ENCODE results near the gene PTGES3. TPM values are rescaled to one million over a fixed set of nuclear protein-coding genes. Genes with fewer than 3 reads are reported as not detected.

The PTGES3 gene
- total and polyA plus RNA-seq, 2 experiments from 2014 or later = 334 to 442 TPM

GRCh38 chr12:56644654-56645053 lies 43.4 kb downstream of the PTGES3 start (continued):
- TF ChIP-seq ZNF462 (CRISPR knock-in tag; IDR thresholded peaks at IDR 0.05) (no peak), REST (IDR thresholded peaks at IDR 0.05; ENCODE audit: unreplicated experiment) (no peak), EZH2phosphoT487 (IDR thresholded peaks at IDR 0.05; ENCODE audit: unreplicated experiment) (no peak), ZNF331 (CRISPR knock-in tag; IDR thresholded peaks at IDR 0.05; ENCODE audit: low read depth) (no peak), ZNF114 (CRISPR knock-in tag; IDR thresholded peaks at IDR 0.05) (no peak), STAT1 (IDR thresholded peaks at IDR 0.05; ENCODE audit: unreplicated experiment) (no peak)

GRCh38 chr12:56641219-56641618 lies 46.9 kb downstream of the PTGES3 start:
- ATAC-seq = no peak
- DNase-seq (ENCODE audit: low spot score) = no peak
- peaks cover 20% of the 10 kb centered on the region for H3K27me3 Mint-ChIP-seq (ENCODE audit: insufficient read depth, low read depth, poor library complexity)
- H3K4me3 Mint-ChIP-seq = no peak overlapping the region
- H4K20me1 ChIP-seq (replicated peaks; ENCODE audit: insufficient read depth) = peaks cover 24% of the 10 kb centered on the region
- H3K79me2 ChIP-seq (replicated peaks; ENCODE audit: insufficient read depth) = peaks cover 45% of the 10 kb centered on the region
- no peaks in the 10 kb centered on the region for H3K27me3 ChIP-seq (ENCODE audit: insufficient read depth)
- H3K4me1 Mint-ChIP-seq = peaks cover 31% of the 10 kb centered on the region
- H3K9me3 Mint-ChIP-seq = no peaks in the 10 kb centered on the region
- peaks cover 53% of the 10 kb centered on the region for H3F3A ChIP-seq (replicated peaks; ENCODE audit: low read depth)
- no peak overlapping the region for H2AFZ ChIP-seq
- H3K36me3 ChIP-seq (ENCODE audit: insufficient read depth) = peaks cover 68% of the 10 kb centered on the region
- H3K4me2 ChIP-seq = no peak overlapping the region
- H3K27ac ChIP-seq (ENCODE audit: low read depth) = no peak overlapping the region
- H3K36me3 Mint-ChIP-seq (ENCODE audit: low read depth) = peaks cover 87% of the 10 kb centered on the region
- H3K27ac Mint-ChIP-seq = no peak overlapping the region
- H3K9me2 ChIP-seq (ENCODE audit: insufficient read depth) = no peaks in the 10 kb centered on the region
- 0 out of 2 replicates have a peak, but pooled peaks cover 6% of the 10 kb centered on the region for H3K4me1 ChIP-seq (ENCODE audit: insufficient read depth)
- no peak overlapping the region for H3K4me3 ChIP-seq
- TF ChIP-seq EZH2phosphoT487 (IDR thresholded peaks at IDR 0.05; ENCODE audit: unreplicated experiment) (no peak), NANOG (IDR thresholded peaks at IDR 0.05; ENCODE audit: borderline replicate concordance) (no peak), JUNB (IDR thresholded peaks at IDR 0.05; ENCODE audit: unreplicated experiment) (no peak), ZNF114 (CRISPR knock-in tag; IDR thresholded peaks at IDR 0.05) (no peak), CTCF (conservative IDR thresholded peaks at IDR 0.05; ENCODE audit: low read depth in 2 of 2) (no peak)

All from GM23338 (cell line).